ENCODE data around the gene LIPT2.
A peak's percentile ranks its signal among the peaks of the same experiment; 100 is the strongest.

Gene LIPT2

GRCh38 chr11:74493791-74494630 lies 487 bp upstream of the LIPT2 start:
- Histone ChIP-seq H3K36me3 (peaks cover 3% of the 10 kb centered on the region), H3K27me3 (ENCODE audit: insufficient read depth, low read depth, severe bottlenecking) (no peaks in the 10 kb centered on the region), H3K9me3 (ENCODE audit: severe bottlenecking) (no peaks in the 10 kb centered on the region), H3K4me3 (ENCODE audit: low read depth, low read length) (peak overlapping the region; percentile 80), H3K27ac (peak overlapping the region; percentile 98)
- DNase-seq = no peak
- TF ChIP-seq CTCF (IDR thresholded peaks at IDR 0.05; ENCODE audit: low read depth, low read length) = no peak

DNA sequence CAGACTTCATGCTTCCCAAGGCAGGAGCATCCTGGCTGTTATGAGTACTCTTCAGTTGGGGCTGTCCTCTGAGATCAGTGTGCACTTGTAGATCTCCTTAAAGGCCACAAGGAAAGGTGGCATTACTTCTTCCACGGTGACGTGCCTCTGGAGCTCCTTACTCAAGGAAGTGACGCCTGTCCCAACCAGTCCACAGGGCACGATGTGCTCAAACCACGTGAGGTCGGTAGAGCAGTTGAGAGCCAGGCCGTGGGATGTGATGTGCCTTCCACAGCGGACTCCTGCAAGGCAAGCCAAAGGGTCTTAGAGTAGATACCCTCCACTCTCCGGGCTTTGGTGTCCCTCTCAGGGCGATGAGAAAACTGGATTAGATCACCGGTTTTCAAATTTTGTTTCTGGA lies 1.4 kb downstream of the LIPT2 start:
- Histone ChIP-seq H3K9me3 (ENCODE audit: severe bottlenecking) (no peaks in the 10 kb centered on the region), H3K27ac (peak overlapping the region; percentile 98; the same call in 1 of the 2 replicates), H3K36me3 (peaks cover 3% of the 10 kb centered on the region), H3K4me3 (ENCODE audit: low read depth, low read length) (no peak overlapping the region), H3K27me3 (ENCODE audit: insufficient read depth, low read depth, severe bottlenecking) (no peaks in the 10 kb centered on the region)
- no peak for TF ChIP-seq CTCF (IDR thresholded peaks at IDR 0.05; ENCODE audit: low read depth, low read length)
- DNase-seq = no peak

DNA sequence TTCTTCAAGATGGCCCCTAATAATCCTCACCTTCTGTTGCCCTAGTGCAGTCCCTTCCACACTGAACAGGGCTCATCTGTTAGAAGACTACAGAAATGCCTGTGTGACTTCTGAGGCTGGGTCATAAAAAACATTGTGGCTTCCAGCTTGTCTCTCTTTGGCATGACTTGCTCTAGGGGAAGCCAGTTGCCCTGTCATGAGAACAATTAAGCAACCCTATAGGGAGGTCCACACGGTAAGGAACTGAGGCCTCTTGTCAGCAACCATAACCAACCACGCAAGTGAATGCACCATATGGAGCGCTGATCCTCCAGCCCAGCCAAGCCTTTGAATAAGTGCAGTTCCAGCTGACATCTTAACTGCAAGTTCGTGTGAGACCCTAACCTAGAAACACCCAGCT lies 2.6 kb downstream of the LIPT2 start:
- no peak for TF ChIP-seq CTCF (IDR thresholded peaks at IDR 0.05; ENCODE audit: low read depth, low read length)
- no peaks in the 10 kb centered on the region for H3K9me3 ChIP-seq (ENCODE audit: severe bottlenecking)
- no peak overlapping the region for H3K4me3 ChIP-seq (ENCODE audit: low read depth, low read length)
- DNase-seq = no peak
- H3K36me3 ChIP-seq = peaks cover 3% of the 10 kb centered on the region
- H3K27ac ChIP-seq = no peak overlapping the region
- no peaks in the 10 kb centered on the region for H3K27me3 ChIP-seq (ENCODE audit: insufficient read depth, low read depth, severe bottlenecking)

GRCh38 chr11:74487875-74488274 lies 5.6 kb downstream of the LIPT2 start:
- DNase-seq = peak; percentile 33

DNA sequence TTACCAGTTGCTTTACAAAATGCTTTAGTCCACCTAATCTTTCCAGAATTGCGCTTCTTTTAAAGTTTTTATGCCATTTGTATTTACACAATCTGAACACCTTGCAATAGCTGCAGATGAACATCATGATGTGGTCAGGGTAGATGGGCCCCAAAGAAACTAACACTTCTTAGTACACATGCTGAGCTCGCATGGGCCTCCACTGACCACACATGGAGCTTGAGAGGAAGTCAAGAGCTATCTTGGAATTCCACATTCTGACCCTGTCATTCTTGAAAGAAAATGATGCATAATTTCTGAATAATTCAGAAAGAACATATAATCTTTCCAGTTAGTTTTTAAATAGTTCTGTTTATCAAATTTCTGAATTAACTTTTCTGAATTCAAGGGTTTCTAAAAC lies 7.7 kb downstream of the LIPT2 start:
- Histone ChIP-seq H3K27ac (no peak overlapping the region), H3K27me3 (ENCODE audit: insufficient read depth, low read depth, severe bottlenecking) (no peaks in the 10 kb centered on the region), H3K4me3 (ENCODE audit: low read depth, low read length) (no peak overlapping the region), H3K36me3 (no peaks in the 10 kb centered on the region), H3K9me3 (ENCODE audit: severe bottlenecking) (no peaks in the 10 kb centered on the region)
- TF ChIP-seq CTCF (IDR thresholded peaks at IDR 0.05; ENCODE audit: low read depth, low read length) = no peak
- no peak for DNase-seq

More at GRCh38 chr11:74487875-74488274, 5.6 kb downstream of the LIPT2 start:
- H3K27ac ChIP-seq = no peak overlapping the region
- no peak overlapping the region for H3K4me3 ChIP-seq (ENCODE audit: low read depth, low read length)
- no peaks in the 10 kb centered on the region for H3K27me3 ChIP-seq (ENCODE audit: insufficient read depth, low read depth, severe bottlenecking)
- H3K9me3 ChIP-seq (ENCODE audit: severe bottlenecking) = no peaks in the 10 kb centered on the region
- no peaks in the 10 kb centered on the region for H3K36me3 ChIP-seq
- TF ChIP-seq CTCF (IDR thresholded peaks at IDR 0.05; ENCODE audit: low read depth, low read length) = peak; percentile 51
